ENCODE measurements around the gene LRRC59.

DNA sequence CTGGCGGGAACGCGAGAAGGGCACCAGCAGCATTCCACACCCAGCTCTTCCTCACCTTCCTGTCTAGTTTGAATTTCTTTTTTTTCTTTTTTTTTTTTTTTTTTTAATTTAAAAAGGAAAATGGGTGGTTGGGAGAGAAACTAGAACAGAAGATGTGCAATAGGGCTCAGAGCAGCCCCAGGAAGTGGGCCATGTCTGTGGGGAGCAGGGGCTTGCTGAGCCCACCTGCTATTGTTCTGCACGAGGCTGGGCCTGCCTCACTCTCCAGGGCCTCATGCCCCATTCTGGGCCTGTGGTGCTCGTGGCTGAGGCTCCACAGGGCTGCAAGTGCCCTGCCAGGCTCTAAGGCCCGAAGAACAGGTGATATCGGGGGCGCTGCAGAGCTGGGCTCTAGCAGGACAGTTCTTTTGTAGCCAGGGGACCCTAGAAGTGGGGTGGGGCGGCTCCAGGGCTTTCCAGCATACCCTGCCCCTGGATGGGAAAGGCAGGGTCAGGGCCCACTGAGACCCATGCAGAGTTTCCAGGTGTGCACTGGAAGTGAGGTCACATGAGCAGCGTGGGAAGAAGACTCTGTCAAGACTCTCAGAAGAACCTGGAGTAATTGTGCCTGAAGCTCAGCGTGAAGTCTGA is 36.7 kb downstream of the LRRC59 start:
- TF ChIP-seq, protein P1, sequence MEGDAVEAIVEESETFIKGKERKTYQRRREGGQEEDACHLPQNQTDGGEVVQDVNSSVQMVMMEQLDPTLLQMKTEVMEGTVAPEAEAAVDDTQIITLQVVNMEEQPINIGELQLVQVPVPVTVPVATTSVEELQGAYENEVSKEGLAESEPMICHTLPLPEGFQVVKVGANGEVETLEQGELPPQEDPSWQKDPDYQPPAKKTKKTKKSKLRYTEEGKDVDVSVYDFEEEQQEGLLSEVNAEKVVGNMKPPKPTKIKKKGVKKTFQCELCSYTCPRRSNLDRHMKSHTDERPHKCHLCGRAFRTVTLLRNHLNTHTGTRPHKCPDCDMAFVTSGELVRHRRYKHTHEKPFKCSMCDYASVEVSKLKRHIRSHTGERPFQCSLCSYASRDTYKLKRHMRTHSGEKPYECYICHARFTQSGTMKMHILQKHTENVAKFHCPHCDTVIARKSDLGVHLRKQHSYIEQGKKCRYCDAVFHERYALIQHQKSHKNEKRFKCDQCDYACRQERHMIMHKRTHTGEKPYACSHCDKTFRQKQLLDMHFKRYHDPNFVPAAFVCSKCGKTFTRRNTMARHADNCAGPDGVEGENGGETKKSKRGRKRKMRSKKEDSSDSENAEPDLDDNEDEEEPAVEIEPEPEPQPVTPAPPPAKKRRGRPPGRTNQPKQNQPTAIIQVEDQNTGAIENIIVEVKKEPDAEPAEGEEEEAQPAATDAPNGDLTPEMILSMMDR (IDR thresholded peaks at IDR 0.05; ENCODE audit: low read depth, low read length), result no peak
- TF ChIP-seq EZH2phosphoT487 (IDR thresholded peaks at IDR 0.05; ENCODE audit: low read depth), result no peak

Measured in OCI-LY3 (cell line).